Breast epithelium (tissue), 3 donors: Measurements from ENCODE around the gene WAC.

Experiments used
- POLR2AphosphoS5 ChIP-seq, 3 donors: sonication (generic); formaldehyde crosslinking; IDR thresholded peaks; one replicate each; pipeline ENCODE4 v1.6.1; 2017; ENCODE audit warnings: antibody characterized with exemption in 3 of 3
- TF ChIP-seq, protein P1 (sequence below), 3 donors: fragments of 450-650 bp; IDR thresholded peaks; one replicate each; pipeline ENCODE4 v1.5.1; 2016 to 2017; ENCODE audit warnings: antibody characterized with exemption in 3 of 3, mild to moderate bottlenecking in 3 of 3, moderate library complexity in 3 of 3

DNA sequence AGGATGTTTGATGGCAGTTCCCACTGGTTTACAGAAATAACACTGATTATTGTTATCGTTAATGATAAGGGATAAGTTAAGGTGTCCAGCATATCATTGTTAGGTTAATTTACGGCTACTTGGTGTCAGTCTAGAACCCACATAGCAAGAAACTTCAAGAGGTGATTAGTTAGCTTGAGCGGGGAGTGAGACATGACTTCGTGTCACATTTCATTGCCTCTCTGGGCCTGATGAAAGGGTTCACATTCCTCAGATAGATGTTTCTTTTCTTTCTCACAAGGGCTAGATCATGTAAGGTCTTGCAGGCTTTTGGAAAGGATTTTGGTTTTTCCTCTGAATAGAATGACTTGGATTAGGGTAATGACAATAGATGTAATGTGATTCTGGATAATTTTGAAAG, 26.7 kb downstream of the WAC start:
- TF ChIP-seq, protein P1, sequence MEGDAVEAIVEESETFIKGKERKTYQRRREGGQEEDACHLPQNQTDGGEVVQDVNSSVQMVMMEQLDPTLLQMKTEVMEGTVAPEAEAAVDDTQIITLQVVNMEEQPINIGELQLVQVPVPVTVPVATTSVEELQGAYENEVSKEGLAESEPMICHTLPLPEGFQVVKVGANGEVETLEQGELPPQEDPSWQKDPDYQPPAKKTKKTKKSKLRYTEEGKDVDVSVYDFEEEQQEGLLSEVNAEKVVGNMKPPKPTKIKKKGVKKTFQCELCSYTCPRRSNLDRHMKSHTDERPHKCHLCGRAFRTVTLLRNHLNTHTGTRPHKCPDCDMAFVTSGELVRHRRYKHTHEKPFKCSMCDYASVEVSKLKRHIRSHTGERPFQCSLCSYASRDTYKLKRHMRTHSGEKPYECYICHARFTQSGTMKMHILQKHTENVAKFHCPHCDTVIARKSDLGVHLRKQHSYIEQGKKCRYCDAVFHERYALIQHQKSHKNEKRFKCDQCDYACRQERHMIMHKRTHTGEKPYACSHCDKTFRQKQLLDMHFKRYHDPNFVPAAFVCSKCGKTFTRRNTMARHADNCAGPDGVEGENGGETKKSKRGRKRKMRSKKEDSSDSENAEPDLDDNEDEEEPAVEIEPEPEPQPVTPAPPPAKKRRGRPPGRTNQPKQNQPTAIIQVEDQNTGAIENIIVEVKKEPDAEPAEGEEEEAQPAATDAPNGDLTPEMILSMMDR (IDR thresholded peaks at IDR 0.05), result no peak
- no peak for TF ChIP-seq POLR2AphosphoS5 (IDR thresholded peaks at IDR 0.05)
